K562 (cell line): ENCODE data around the gene SPHK1. TPM values are rescaled to one million over a fixed set of nuclear protein-coding genes. Genes with fewer than 3 reads are reported as not detected.

Experiments
- CHD1 ChIP-seq: fragments of 200-600 bp; sonication (generic); IDR thresholded peaks from one replicate; pipeline ENCODE4 v1.6.1; 2012; ENCODE audit warnings: mild to moderate bottlenecking, moderate library complexity, low read length, inconsistent platforms
- COPS2 ChIP-seq: fragments of 450-650 bp; conservative IDR thresholded peaks from 2 replicates; pipeline ENCODE4 v1.6.1; 2016; ENCODE audit warnings: mild to moderate bottlenecking, moderate library complexity
- CREB1 ChIP-seq, 2 experiments: sonication (generic) in 1 of 2; formaldehyde crosslinking in 1 of 2; IDR thresholded peaks; 2 replicates each; pipeline versions ENCODE4 v1.6.1 to v1.8.0; 2012 to 2022; ENCODE audit warnings: inconsistent platforms in 1 of 2, mild to moderate bottlenecking in 1 of 2, missing genetic modification reagents in 1 of 2, moderate library complexity in 1 of 2
- FOXJ3 ChIP-seq: sonication (generic); formaldehyde crosslinking; IDR thresholded peaks from 2 replicates; pipeline ENCODE4 v1.4.0; 2020; ENCODE audit warnings: mild to moderate bottlenecking, missing genetic modification reagents
- HDAC1 ChIP-seq, 2 experiments: fragments of 450-650 bp; IDR thresholded peaks; 2 replicates each; pipeline ENCODE4 v1.6.1; 2016 to 2017; ENCODE audit warnings: inconsistent platforms in 1 of 2, mild to moderate bottlenecking in 1 of 2, moderate library complexity in 1 of 2
- MCM3 ChIP-seq: fragments of 450-650 bp; IDR thresholded peaks from 2 replicates; pipeline ENCODE4 v1.6.1; 2016
- MEF2A ChIP-seq: IDR thresholded peaks from 2 replicates; pipeline ENCODE4 v1.6.1; 2011; ENCODE audit warnings: low read depth, mild to moderate bottlenecking, low read length, moderate library complexity; ENCODE audit not compliant: control insufficient read depth
- MLLT1 ChIP-seq, 2 experiments: fragments of 450-650 bp; IDR thresholded peaks; 2 replicates each; pipeline ENCODE4 v1.6.1; 2016
- NRF1 ChIP-seq, 2 experiments: fragments of 450-650 bp; IDR thresholded peaks in 1 of 2; conservative IDR thresholded peaks in 1 of 2; 2 replicates each; pipeline ENCODE4 v1.6.1; 2014; ENCODE audit warnings: mild to moderate bottlenecking in 2 of 2
- POLR2A ChIP-seq: fragments of 450-650 bp; conservative IDR thresholded peaks from 2 replicates; pipeline ENCODE4 v1.6.1; 2016
- PURB ChIP-seq: sonication (generic); formaldehyde crosslinking; IDR thresholded peaks from 2 replicates; pipeline ENCODE4 v1.9.0; 2021; ENCODE audit warnings: low read depth, mild to moderate bottlenecking, missing genetic modification reagents
- RAD51 ChIP-seq: fragments of 450-650 bp; IDR thresholded peaks from 2 replicates; pipeline ENCODE4 v1.7.1; 2016; ENCODE audit warnings: low read depth, mild to moderate bottlenecking, borderline replicate concordance
- SMARCA5 ChIP-seq: fragments of 450-650 bp; IDR thresholded peaks from 2 replicates; pipeline ENCODE4 v1.6.1; 2016
- STAG1 ChIP-seq: sonication (generic); formaldehyde crosslinking; IDR thresholded peaks from 2 replicates; pipeline ENCODE4 v1.5.0; 2020; ENCODE audit warnings: missing genetic modification reagents, borderline replicate concordance
- TFAP4 ChIP-seq: sonication (generic); formaldehyde crosslinking; IDR thresholded peaks from 2 replicates; pipeline ENCODE4 v1.8.0; 2022; ENCODE audit warnings: missing genetic modification reagents, mild to moderate bottlenecking, moderate library complexity, borderline replicate concordance
- ZBTB7A ChIP-seq: IDR thresholded peaks from 2 replicates; pipeline ENCODE4 v1.6.1; 2011; ENCODE audit warnings: low read depth, mild to moderate bottlenecking, low read length, moderate library complexity, borderline replicate concordance; ENCODE audit not compliant: control insufficient read depth
- ZNF3 ChIP-seq: fragments of 250-450 bp; sonication (Bioruptor Pico); IDR thresholded peaks from 2 replicates; pipeline ENCODE4 v1.5.0; 2021; ENCODE audit warnings: mild to moderate bottlenecking, moderate library complexity
- polyA plus RNA-seq, 8 experiments: library from polyadenylated mRNA; depleted of rRNA in 4 of 8; stranded (reverse) in 5 of 8; unstranded in 3 of 8; fragments of >200 nt; fragmentation: Nextera tagmentation in 2 of 8; fragmentation: Illumina TruSeq in 1 of 8; extraction: Ambion mirVana in 2 of 8; extraction: Trizol in 1 of 8; gene quantifications; 2 replicates each; pipeline versions ENCODE4 v1.2.1 to v1.2.3, GENCODE V29; 2011 to 2014; ENCODE audit warnings: inconsistent platforms in 1 of 8, missing spikeins in 1 of 8
- total RNA-seq, 7 experiments: library from RNA; depleted of rRNA in 6 of 7; stranded (reverse); fragments of >200 nt in 6 of 7; fragmentation: Illumina TruSeq in 2 of 7; extraction: Trizol in 2 of 7; gene quantifications; 2 replicates each; pipeline versions ENCODE4 v1.2.1 to v1.2.3, GENCODE V29; 2011 to 2021; ENCODE audit warnings: low replicate concordance in 1 of 7
- TF ChIP-seq, protein P1 (sequence below): sonication (generic); formaldehyde crosslinking; IDR thresholded peaks from 2 replicates; pipeline ENCODE4 v1.8.0; 2023; ENCODE audit warnings: missing genetic modification reagents, mild to moderate bottlenecking, borderline replicate concordance

Gene SPHK1
- total and polyA plus RNA-seq, 9 of the 15 experiments (the other 6 are each of a cell fraction or from before 2014, with no cell fraction given) = 0.21 to 60.3 (median 14.5) TPM

GRCh38 chr17:76383546-76384221 is 725 bp upstream of the SPHK1 start (continued):
- peak; percentile 89 for TF ChIP-seq TFAP4
- no peak for TF ChIP-seq STAG1
- no peak for TF ChIP-seq NRF1 (conservative IDR thresholded peaks at IDR 0.05 in 1 of 2, IDR thresholded peaks at IDR 0.05 in 1 of 2)
- no peak for TF ChIP-seq MCM3
- TF ChIP-seq MEF2A = peak; percentile 96
- no peak for TF ChIP-seq COPS2
- peak in 1 of 2 experiments; percentile 53; a peak in 2 of 4 replicates for TF ChIP-seq HDAC1 (IDR thresholded peaks at IDR 0.05)
- 0 out of 2 replicates have a peak, but pooled peaks have one; percentile 41 for TF ChIP-seq SMARCA5
- TF ChIP-seq PURB = no peak
- peak; percentile 68; the same call in 1 of the 2 replicates for TF ChIP-seq CREB1 (IDR thresholded peaks at IDR 0.05)
- no peak; the same call in none of the 2 replicates for TF ChIP-seq CREB1 (CRISPR knock-in tag; IDR thresholded peaks at IDR 0.05)
- no peak for TF ChIP-seq MLLT1 (IDR thresholded peaks at IDR 0.05)
- TF ChIP-seq, protein P1, sequence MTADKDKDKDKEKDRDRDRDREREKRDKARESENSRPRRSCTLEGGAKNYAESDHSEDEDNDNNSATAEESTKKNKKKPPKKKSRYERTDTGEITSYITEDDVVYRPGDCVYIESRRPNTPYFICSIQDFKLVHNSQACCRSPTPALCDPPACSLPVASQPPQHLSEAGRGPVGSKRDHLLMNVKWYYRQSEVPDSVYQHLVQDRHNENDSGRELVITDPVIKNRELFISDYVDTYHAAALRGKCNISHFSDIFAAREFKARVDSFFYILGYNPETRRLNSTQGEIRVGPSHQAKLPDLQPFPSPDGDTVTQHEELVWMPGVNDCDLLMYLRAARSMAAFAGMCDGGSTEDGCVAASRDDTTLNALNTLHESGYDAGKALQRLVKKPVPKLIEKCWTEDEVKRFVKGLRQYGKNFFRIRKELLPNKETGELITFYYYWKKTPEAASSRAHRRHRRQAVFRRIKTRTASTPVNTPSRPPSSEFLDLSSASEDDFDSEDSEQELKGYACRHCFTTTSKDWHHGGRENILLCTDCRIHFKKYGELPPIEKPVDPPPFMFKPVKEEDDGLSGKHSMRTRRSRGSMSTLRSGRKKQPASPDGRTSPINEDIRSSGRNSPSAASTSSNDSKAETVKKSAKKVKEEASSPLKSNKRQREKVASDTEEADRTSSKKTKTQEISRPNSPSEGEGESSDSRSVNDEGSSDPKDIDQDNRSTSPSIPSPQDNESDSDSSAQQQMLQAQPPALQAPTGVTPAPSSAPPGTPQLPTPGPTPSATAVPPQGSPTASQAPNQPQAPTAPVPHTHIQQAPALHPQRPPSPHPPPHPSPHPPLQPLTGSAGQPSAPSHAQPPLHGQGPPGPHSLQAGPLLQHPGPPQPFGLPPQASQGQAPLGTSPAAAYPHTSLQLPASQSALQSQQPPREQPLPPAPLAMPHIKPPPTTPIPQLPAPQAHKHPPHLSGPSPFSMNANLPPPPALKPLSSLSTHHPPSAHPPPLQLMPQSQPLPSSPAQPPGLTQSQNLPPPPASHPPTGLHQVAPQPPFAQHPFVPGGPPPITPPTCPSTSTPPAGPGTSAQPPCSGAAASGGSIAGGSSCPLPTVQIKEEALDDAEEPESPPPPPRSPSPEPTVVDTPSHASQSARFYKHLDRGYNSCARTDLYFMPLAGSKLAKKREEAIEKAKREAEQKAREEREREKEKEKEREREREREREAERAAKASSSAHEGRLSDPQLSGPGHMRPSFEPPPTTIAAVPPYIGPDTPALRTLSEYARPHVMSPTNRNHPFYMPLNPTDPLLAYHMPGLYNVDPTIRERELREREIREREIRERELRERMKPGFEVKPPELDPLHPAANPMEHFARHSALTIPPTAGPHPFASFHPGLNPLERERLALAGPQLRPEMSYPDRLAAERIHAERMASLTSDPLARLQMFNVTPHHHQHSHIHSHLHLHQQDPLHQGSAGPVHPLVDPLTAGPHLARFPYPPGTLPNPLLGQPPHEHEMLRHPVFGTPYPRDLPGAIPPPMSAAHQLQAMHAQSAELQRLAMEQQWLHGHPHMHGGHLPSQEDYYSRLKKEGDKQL = no peak
- TF ChIP-seq ZNF3 = no peak
- 0 out of 2 replicates have a peak, but pooled peaks have one; percentile 39 for TF ChIP-seq ZBTB7A
- no peak for TF ChIP-seq FOXJ3
- no peak for TF ChIP-seq CHD1
- TF ChIP-seq POLR2A = peak; percentile 62
- TF ChIP-seq RAD51 = no peak
